A673 (cell line): Measurements from ENCODE around the gene KRCC1. TPM values are rescaled to one million over a fixed set of nuclear protein-coding genes. Genes with fewer than 3 reads are reported as not detected.

Experiments used
- BruUV-seq: library from RNA; stranded (reverse); fragments of 400-500 nt; replicated peaks from 2 replicates; lab custom pipeline; 2021; lab: Mats Ljungman, UMichigan
- CTCF ChIA-PET: fragments of 300-600 bp; sonication (Branson Sonifier 250); formaldehyde crosslinking; loops from one replicate; lab custom pipeline; 2022; ENCODE audit warnings: antibody characterized with exemption; lab: Charles Lee
- POLR2A ChIA-PET: fragments of 300-600 bp; sonication (Branson Sonifier 250); formaldehyde crosslinking; loops from one replicate; lab custom pipeline; 2022; ENCODE audit warnings: antibody characterized with exemption; ENCODE audit not compliant: low non-redundant PET; lab: Charles Lee
- DNase-seq: peaks from one replicate; pipeline ENCODE4 v3.0.0-alpha.2; 2015; ENCODE audit warnings: low spot score
- H3K27ac ChIP-seq: fragments of 200-600 bp; sonication (generic); 2 replicates; pipeline ENCODE4 v1.5.1; 2016; ENCODE audit warnings: mixed run types, low read depth, mild to moderate bottlenecking, mixed read lengths, antibody characterized with exemption, low read length; ENCODE audit not compliant: poor library complexity, severe bottlenecking
- H3K27me3 ChIP-seq: fragments of 200-600 bp; sonication (generic); replicated peaks from 2 replicates; pipeline ENCODE4 v1.6.1; 2017; ENCODE audit warnings: mixed run types, low read depth, mild to moderate bottlenecking, mixed read lengths, antibody characterized with exemption, low read length; ENCODE audit not compliant: insufficient read depth, poor library complexity
- H3K36me3 ChIP-seq: fragments of 200-600 bp; sonication (generic); 2 replicates; pipeline ENCODE4 v1.6.1; 2016; ENCODE audit warnings: mixed run types, mild to moderate bottlenecking, mixed read lengths, antibody characterized with exemption, low read length; ENCODE audit not compliant: insufficient read depth, poor library complexity, severe bottlenecking
- H3K4me1 ChIP-seq: fragments of 200-600 bp; sonication (generic); 2 replicates; pipeline ENCODE4 v1.6.1; 2017; ENCODE audit warnings: mixed run types, mild to moderate bottlenecking, mixed read lengths, antibody characterized with exemption, low read length; ENCODE audit not compliant: insufficient read depth, poor library complexity, severe bottlenecking
- H3K4me3 ChIP-seq: fragments of 200-600 bp; sonication (generic); 2 replicates; pipeline ENCODE4 v1.5.1; 2016; ENCODE audit warnings: low read depth, mixed run types, mild to moderate bottlenecking, mixed read lengths, low read length; ENCODE audit not compliant: poor library complexity, severe bottlenecking
- H3K9me3 ChIP-seq: fragments of 200-600 bp; sonication (generic); 2 replicates; pipeline ENCODE4 v1.6.1; 2016; ENCODE audit warnings: mixed run types, low read depth, mild to moderate bottlenecking, mixed read lengths, antibody characterized with exemption, low read length; ENCODE audit not compliant: poor library complexity, severe bottlenecking
- CTCF ChIP-seq: fragments of 300-800, 200-600 bp; sonication (generic); conservative IDR thresholded peaks from 2 replicates; pipeline ENCODE4 v1.5.1; 2017; ENCODE audit warnings: low read depth, mild to moderate bottlenecking, antibody characterized with exemption, low read length, moderate library complexity, mixed read lengths
- EZH2 ChIP-seq: fragments of 200-600 bp; sonication (generic); IDR thresholded peaks from 2 replicates; pipeline ENCODE4 v1.6.1; 2017; ENCODE audit warnings: borderline replicate concordance, low read depth, mild to moderate bottlenecking, mixed read lengths, antibody characterized with exemption, low read length; ENCODE audit not compliant: poor library complexity, severe bottlenecking
- intact Hi-C: fragments of 100-400 bp; cut with micrococcal nuclease; formaldehyde crosslinking; loops from one replicate; pipeline ENCODE4 v1.10.0; 2022; ENCODE audit not compliant: unreplicated experiment
- total RNA-seq: library from RNA; stranded (reverse); gene quantifications from 2 replicates; pipeline ENCODE4 v1.2.3, GENCODE V29; 2021

KRCC1 gene
- total RNA-seq, 1 experiment from 2014 or later = 8.5 TPM

- ChIA-PET POLR2A (no interaction called here), CTCF (no interaction called here)
- intact Hi-C loops = no loop called here
- H3K9me3 ChIP-seq = no peaks in the 10 kb centered on the region
- H3K4me3 ChIP-seq = no peak overlapping the region
- H3K27ac ChIP-seq = no peak overlapping the region
- DNase-seq = no peak
- peaks cover 6% of the 10 kb centered on the region for H3K4me1 ChIP-seq
- H3K27me3 ChIP-seq = no peaks in the 10 kb centered on the region
- no peak for TF ChIP-seq EZH2
- H3K36me3 ChIP-seq = no peaks in the 10 kb centered on the region
- no TSS peak for BruUV-seq
Measured at GRCh38 chr2:88071365-88071764, 15.8 kb upstream of the KRCC1 start.

GRCh38 chr2:88070055-88070454 lies 14.5 kb upstream of the KRCC1 start:
- BruUV-seq = no TSS peak
- Histone ChIP-seq H3K4me3 (no peak overlapping the region), H3K36me3 (no peaks in the 10 kb centered on the region), H3K27me3 (no peaks in the 10 kb centered on the region), H3K4me1 (peaks cover 4% of the 10 kb centered on the region), H3K9me3 (no peaks in the 10 kb centered on the region), H3K27ac (no peak overlapping the region)
- intact Hi-C loops = no loop called here
- DNase-seq = no peak
- ChIA-PET CTCF (no interaction called here), POLR2A (no interaction called here)
- TF ChIP-seq CTCF = no peak
- TF ChIP-seq EZH2 = no peak

GRCh38 chr2:88069117-88069516 lies 13.5 kb upstream of the KRCC1 start:
- no peaks in the 10 kb centered on the region for H3K9me3 ChIP-seq
- no peaks in the 10 kb centered on the region for H3K4me1 ChIP-seq
- intact Hi-C loops = no loop called here
- no peak for DNase-seq
- H3K27ac ChIP-seq = no peak overlapping the region
- ChIA-PET POLR2A (no interaction called here), CTCF (no interaction called here)
- no peak for TF ChIP-seq EZH2
- TF ChIP-seq CTCF = no peak
- no peaks in the 10 kb centered on the region for H3K36me3 ChIP-seq
- H3K4me3 ChIP-seq = no peak overlapping the region
- no peaks in the 10 kb centered on the region for H3K27me3 ChIP-seq
- BruUV-seq = no TSS peak

GRCh38 chr2:88068044-88068443 lies 12.5 kb upstream of the KRCC1 start:
- TF ChIP-seq CTCF = no peak
- TF ChIP-seq EZH2 = no peak
- POLR2A ChIA-PET = no interaction called here
- intact Hi-C loops = no loop called here

More at GRCh38 chr2:88068044-88068443, 12.5 kb upstream of the KRCC1 start:
- no peak overlapping the region for H3K27ac ChIP-seq
- CTCF ChIA-PET = no interaction called here
- no TSS peak for BruUV-seq
- H3K36me3 ChIP-seq = no peaks in the 10 kb centered on the region
- H3K27me3 ChIP-seq = no peaks in the 10 kb centered on the region
- no peaks in the 10 kb centered on the region for H3K9me3 ChIP-seq
- no peaks in the 10 kb centered on the region for H3K4me1 ChIP-seq
- no peak for DNase-seq
- no peak overlapping the region for H3K4me3 ChIP-seq
